ENCODE data around the gene IL1RAPL2.

Gene IL1RAPL2

DNA sequence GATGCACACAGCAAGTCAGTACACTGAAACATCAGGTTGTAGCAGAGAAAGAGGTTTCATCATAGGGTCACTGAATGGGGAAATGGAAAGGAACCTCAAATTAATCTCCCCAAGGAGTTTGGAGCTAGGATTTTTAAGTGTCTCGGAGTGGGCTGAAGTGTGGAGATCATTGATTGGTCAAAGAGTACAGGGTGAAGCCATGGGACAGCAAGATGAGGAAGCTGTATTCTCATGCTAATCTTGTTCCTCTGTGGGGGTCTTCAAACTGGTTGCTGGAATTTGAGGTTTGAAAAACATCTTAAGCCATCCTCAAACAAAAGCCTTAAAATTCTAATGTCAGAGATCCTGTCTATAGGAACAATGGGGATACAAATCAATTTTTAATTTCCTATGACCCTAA is 733.3 kb downstream of the IL1RAPL2 start:
- no peak for DNase-seq

GRCh38 chrX:105302246-105302645 is 736.2 kb downstream of the IL1RAPL2 start:
- no peak for DNase-seq

DNA sequence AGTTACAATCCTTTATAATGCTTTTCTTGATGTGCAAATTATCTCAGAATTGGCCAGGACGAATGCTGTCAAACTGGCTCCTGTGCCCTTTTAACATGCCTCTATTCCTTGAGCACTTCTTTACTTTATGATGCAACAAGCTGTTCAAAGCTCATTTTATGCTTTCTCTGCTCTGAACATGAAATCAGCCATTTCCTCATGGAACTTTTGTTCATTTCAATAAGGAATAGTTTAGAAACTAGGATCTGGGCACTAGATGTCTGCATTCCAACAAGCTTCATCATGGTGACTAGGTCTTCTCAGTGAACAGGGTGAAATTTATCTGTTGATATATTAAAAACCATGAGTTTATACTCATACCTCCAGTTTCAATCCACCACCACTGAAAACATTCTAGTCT is 741.8 kb downstream of the IL1RAPL2 start:
- no peak for DNase-seq

DNA sequence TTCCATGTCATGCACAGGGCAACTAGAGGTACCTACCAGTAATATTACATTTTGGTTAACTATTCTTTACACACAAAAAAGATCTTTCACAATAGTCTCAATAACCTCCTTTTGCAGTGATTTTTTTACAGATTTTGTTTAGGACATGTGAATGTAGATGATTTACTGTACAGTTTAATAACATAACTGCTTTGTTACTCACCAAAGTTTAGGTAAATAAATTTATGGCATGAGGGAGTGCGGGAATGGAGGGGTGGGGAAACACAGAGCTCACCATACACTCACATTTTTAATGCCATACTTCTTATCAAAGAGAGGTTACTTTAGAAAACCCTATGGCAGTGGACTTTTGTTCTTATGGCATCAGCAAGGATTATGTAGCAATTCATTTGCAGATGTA is 747.6 kb downstream of the IL1RAPL2 start:
- no peak for DNase-seq

GRCh38 chrX:105314458-105314857 is 748.5 kb downstream of the IL1RAPL2 start:
- DNase-seq, result no peak

DNA sequence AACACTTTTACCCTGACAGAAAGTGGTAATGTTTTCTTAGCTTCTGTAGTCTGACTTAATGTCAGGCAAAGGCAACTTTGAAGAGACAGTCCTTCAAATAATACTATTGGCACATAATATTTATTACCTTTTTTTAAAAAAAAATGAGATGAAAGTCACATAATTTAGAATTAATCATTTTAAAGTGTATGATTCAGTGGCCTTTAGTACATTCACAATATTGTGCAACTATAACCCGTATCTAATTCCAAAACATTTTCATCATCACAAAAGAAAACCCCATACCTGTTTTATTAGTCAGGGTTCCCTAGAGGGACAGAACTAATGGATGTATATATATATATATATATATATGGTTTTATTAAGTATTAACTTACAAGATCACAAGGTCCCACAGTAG is 749.2 kb downstream of the IL1RAPL2 start:
- DNase-seq, result no peak

- DNase-seq, result no peak
These were observed 751.1 kb downstream of the IL1RAPL2 start for GRCh38 chrX:105317117-105317516.

DNA sequence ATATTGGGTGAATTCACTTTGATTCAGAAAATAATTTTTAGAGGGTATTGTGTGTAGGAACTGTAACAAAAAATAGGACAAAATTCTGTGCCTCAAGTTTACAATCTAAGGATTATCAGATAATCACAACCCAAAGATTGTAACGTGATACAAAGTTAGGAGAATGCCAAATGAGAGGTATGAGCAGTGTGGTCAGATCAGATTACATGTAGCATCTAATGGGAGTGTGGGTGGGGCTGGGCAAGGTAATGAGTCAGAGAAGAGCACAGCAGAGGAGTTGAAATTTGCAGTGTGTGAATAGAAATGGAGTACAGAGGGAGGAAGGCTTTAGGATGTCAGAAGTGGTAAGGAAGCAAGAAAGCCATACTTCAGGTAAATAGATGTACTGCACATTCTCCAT is 757.9 kb downstream of the IL1RAPL2 start:
- no peak for DNase-seq

GRCh38 chrX:105328773-105329172 is 762.8 kb downstream of the IL1RAPL2 start:
- no peak for DNase-seq

GRCh38 chrX:105331244-105331643 is 765.2 kb downstream of the IL1RAPL2 start:
- no peak for DNase-seq

- DNase-seq, result no peak
These were observed 781.4 kb downstream of the IL1RAPL2 start for GRCh38 chrX:105347373-105347772.

- DNase-seq, result no peak
These were observed 783.5 kb downstream of the IL1RAPL2 start for GRCh38 chrX:105349476-105349875.

DNA sequence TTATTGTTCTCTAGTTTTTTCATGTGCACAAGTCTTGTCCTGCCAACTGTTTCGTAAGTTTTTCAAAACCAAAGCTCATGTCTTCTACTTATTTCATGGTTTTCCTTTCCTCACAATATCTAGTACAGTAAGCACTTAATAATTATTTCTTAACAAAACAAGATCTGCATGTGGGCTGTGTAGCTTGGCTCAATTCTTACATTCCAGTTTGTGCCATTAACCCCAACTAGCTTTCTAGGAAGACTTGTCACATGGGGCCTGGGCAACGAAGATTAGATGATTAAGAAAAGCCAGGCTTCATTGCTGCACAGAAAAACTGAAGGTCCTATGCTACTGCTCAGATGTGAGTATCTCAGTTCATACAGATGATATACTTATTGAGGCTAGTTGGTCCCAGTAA is 809.8 kb downstream of the IL1RAPL2 start:
- no peak for DNase-seq

- no peak for DNase-seq
These were observed 858.7 kb downstream of the IL1RAPL2 start for GRCh38 chrX:105424729-105425128.

DNA sequence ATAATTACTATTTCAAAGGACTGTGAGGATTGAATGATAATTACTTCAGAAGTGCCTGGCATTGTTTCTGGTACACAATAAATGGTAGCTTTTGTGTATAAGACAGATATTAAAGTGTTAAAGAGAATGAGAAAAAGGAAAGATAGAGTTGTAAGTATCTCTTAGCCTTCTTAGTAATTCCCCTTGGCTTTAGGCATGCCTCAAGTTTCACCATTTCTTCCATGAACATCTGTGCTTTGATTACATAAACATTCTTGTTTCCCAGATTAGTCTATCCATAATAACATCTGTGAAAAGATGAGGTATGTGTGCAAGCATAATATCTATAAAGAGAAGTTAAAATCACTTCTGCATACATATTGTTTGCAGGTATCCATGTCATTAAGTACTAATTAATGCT is 885.4 kb downstream of the IL1RAPL2 start:
- no peak for DNase-seq

- DNase-seq, result no peak
These were observed 892.8 kb downstream of the IL1RAPL2 start for GRCh38 chrX:105458846-105459245.

- DNase-seq, result no peak
These were observed 894.4 kb downstream of the IL1RAPL2 start for GRCh38 chrX:105460376-105460775.

- no peak for DNase-seq
These were observed 895.0 kb downstream of the IL1RAPL2 start for GRCh38 chrX:105461016-105461415.

DNA sequence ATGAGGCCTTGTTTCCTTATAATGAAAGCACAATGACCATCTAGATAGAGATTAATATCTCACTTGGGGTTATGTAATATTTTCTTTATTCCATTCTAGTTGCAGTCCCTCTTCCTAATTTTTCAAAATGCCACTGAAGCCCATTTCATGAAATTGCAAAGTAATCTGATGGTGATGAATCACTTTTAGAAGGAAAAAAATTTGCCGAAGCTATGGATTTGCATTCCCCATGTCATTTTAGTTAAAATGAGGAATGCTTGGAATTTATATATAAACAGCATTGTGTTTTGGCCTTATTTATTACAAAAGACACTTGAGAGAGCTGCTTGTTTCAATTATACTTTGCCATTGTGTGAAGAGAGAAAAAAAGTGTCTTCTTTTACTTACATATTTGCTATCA is 896.2 kb downstream of the IL1RAPL2 start:
- DNase-seq, result no peak

GRCh38 chrX:105463473-105463872 is 897.5 kb downstream of the IL1RAPL2 start:
- DNase-seq, result no peak

GRCh38 chrX:105464618-105465017 is 898.6 kb downstream of the IL1RAPL2 start:
- DNase-seq, result no peak

DNA sequence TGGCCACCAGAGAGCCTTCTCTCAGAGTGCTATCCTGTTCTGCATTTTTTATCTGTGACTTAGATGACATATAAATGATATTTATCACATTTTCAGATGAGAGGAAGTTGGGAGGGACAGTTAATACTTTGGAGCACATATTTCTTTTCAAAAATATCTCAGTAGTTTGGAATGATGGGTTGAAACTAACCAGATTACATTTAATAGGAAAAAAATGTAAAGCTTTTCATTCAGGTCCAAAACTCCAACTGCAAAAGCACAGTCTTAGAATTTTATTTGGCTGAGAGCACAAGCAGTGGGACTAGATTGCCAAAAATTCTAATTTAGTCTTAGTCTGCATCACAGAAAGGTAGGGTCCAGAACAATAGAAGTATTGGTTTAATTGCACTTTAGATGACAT is 902.7 kb downstream of the IL1RAPL2 start:
- DNase-seq, result no peak

- no peak for DNase-seq
These were observed 905.6 kb downstream of the IL1RAPL2 start for GRCh38 chrX:105471597-105471996.

DNA sequence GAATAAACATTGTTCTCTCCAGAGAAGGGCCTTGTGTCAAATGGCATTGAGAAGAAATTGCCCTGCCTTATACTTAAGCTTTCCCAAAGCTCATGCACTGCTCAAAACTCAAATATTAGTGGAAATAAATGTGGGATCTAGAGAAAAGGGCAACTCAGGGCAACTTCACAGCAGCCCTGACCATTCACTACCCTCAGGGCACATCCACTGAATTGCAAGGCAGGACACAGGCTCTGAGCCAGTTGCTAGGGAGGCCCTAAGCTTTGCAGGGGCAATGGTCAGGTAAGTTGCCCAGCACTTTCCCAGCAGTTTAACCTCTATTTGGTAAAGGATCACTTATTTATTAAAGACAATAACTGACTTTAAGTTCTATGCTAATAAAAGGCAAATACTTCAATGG is 909.8 kb downstream of the IL1RAPL2 start:
- no peak for DNase-seq

DNA sequence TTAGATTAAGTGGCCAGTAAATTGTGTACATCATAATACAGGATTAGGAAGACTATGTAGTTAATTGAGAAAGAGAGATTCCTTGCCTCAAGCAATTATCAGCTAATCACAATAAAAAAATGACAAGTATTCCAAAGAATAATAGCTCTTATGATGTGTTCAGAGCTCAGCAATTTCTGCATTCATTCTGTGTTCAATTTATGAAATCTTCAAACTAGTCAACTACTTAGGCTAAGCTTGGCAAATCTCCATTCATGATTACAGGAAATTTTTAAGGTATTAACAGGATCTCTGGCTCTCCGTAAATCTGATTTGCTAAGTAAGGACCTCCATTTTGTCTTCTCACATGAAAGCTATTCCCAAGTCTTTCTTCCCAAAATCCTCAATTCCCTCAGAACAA is 911.4 kb downstream of the IL1RAPL2 start:
- DNase-seq, result no peak

DNA sequence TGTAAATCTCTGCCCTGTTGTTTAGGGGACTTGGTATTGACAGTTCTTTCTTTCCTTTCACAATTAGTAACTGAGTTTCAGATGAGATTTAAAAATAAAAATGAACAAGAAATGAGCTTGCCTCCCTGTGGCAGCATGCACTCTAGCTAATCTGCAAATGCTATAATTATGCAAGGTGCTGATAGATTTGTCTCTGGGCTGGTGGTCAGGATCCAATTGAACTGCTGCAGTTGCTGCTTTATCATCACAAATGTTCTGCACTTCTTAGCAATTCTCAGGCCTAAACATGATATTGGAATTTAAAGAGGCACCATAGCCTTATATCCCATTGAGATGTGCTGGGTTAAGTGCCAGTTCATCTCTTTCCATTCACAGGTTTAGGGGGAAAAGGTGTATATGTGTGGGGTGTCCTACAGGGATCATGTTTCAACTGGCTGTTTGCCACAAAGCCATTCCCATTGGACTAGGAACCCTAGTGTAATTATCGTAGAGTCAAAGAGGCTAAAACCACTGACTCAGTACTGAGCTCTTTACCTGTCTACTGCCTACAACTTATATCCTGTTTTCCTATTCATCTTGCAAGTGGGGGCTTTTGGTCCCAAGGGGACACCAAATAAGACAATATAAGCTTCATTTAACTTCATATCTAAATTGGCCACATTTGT is 914.8 kb downstream of the IL1RAPL2 start:
- DNase-seq, result no peak

All from CD4-positive, alpha-beta T cell treated with Interleukin-4 for 4 hours (primary cell).